NB4 (cell line): ENCODE data around the gene PELI2.

Source experiments
- DNase-seq: peaks from one replicate; pipeline ENCODE4 v3.0.0; 2010; ENCODE audit warnings: low read depth
- H3K4me3 ChIP-seq: one replicate; pipeline ENCODE4 v1.5.1; 2011; ENCODE audit warnings: mild to moderate bottlenecking, low read depth, low read length, moderate library complexity
- MYC ChIP-seq: IDR thresholded peaks from 2 replicates; pipeline ENCODE4 v1.6.1; 2011; ENCODE audit warnings: low read depth, low read length
- POLR2A ChIP-seq: IDR thresholded peaks from 2 replicates; pipeline ENCODE4 v1.6.1; 2011; ENCODE audit warnings: mild to moderate bottlenecking; ENCODE audit not compliant: insufficient read length; ENCODE audit errors: extremely low read depth
- TF ChIP-seq, protein P1 (sequence below): IDR thresholded peaks from one replicate; pipeline ENCODE4 v1.5.1; 2012; ENCODE audit warnings: low read depth, low read length
- TF ChIP-seq, protein P2 (sequence below): IDR thresholded peaks from 2 replicates; pipeline ENCODE4 v1.6.1; 2011; ENCODE audit warnings: low read depth, low read length

Gene PELI2

DNA sequence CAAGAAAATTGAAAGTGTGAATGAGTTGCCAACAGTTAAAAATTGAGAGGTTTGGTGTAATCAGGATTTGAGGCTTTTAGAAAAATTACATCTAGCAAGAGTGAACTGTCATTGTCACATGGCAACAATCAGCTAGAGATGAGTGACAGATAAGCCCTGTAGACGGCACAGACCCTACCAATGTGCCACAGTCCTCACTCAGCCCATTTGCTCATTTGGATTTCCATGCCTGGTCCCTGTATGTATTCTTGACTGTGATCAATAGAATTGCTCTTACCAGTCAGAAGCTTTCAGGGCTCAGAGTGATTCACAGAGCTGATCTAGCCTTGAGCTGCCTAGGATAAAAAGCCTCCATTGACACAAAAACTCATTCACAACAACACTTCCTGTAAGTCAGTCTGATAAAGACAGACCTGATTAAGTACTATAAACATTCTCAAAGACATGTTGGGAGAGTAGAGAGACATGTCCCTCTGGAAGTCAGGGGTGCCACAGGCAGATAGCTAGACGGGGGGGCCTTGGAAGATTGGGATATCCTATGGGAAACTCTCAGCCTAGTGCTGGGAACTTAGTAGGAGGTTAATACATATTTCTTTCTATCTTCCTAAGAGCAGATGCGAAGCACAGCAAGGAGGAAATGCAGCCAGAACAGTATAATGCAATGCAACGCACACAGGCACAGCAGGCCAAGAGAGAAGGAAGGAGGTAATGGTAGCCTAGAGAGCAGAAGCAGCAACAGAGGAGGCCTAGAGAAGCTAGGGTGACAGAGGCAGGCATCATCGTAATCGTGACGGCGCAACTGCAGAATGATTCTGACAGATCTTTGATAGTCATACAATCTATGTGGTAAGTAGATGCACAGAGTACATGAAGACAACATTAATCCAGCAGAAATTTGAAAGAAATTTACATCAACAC, 2.0 kb upstream of the PELI2 start:
- DNase-seq, result no peak
- TF ChIP-seq, protein P1, sequence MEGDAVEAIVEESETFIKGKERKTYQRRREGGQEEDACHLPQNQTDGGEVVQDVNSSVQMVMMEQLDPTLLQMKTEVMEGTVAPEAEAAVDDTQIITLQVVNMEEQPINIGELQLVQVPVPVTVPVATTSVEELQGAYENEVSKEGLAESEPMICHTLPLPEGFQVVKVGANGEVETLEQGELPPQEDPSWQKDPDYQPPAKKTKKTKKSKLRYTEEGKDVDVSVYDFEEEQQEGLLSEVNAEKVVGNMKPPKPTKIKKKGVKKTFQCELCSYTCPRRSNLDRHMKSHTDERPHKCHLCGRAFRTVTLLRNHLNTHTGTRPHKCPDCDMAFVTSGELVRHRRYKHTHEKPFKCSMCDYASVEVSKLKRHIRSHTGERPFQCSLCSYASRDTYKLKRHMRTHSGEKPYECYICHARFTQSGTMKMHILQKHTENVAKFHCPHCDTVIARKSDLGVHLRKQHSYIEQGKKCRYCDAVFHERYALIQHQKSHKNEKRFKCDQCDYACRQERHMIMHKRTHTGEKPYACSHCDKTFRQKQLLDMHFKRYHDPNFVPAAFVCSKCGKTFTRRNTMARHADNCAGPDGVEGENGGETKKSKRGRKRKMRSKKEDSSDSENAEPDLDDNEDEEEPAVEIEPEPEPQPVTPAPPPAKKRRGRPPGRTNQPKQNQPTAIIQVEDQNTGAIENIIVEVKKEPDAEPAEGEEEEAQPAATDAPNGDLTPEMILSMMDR, result no peak
- no peak for TF ChIP-seq MYC
- no peak for TF ChIP-seq POLR2A
- TF ChIP-seq, protein P2, sequence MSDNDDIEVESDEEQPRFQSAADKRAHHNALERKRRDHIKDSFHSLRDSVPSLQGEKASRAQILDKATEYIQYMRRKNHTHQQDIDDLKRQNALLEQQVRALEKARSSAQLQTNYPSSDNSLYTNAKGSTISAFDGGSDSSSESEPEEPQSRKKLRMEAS, result no peak
- H3K4me3 ChIP-seq, result no peak overlapping the region

DNA sequence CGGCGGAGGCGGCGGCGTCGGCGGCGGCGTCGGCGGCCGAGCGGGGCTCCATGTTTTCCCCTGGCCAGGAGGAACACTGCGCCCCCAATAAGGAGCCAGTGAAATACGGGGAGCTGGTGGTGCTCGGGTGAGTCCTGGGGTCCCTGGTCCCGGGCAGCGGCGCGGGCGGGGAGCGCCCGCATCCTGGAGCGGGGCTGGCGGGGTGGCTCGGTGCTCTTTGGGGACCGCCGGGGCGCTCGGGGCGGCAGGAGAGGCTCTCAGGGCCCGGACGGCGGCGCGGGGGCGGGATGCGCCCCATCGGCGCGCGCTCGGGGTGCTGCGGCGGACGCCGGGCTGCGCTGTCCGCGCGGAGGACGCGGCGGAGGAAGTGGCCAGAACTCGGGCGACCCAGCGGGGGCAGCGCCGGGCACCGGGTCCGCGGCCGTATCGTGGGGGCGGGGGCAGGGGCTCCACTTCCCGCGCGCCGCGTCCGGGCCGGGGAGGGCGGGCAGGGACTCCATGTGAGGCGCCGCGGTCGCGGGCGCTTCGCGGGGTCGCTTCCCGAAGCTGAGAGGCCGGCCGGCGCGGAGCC, 485 bp downstream of the PELI2 start:
- no peak overlapping the region for H3K4me3 ChIP-seq
- TF ChIP-seq, protein P2, result no peak
- TF ChIP-seq MYC (no peak), POLR2A (no peak)
- TF ChIP-seq, protein P1, result no peak
- DNase-seq, result no peak

DNA sequence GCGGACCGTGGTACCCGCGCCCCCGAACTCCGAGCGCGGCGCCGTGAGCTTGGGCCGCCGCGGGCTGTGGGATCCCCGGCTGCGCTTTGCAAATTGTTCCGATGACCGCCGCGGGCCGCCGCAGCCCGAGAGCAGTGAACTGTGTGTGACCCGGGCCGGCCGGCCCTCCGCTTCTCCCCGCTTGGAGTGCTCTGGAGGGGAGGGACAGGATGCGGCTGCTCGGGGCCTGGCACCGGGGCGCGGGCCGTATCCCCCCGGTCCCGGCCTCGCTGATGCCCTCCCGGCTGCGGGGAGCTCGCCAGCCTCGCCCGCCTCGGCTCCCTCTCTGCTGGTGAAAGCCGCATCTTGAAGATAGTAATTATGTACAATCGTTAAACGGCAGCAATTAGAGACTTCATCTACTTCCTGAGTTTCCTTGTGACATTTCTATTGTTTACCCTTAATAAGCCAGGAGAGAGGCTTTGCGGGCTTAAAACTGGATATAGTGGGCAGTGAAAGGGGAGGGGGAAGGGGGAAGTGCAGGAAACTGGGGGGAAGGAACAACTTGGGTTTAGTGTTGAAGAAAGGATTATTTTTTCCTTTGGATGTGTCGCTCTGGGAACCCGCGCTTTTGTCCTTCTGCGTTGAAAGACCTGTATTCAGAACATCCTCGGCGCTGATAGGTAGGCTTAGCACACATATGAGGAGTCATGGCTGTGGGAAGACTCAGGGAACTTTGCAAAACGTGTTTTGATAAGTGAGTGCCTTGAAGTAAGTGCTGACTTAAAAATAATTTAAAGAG, 1.2 kb downstream of the PELI2 start:
- DNase-seq, result peak; percentile 30
- H3K4me3 ChIP-seq, result no peak overlapping the region
- TF ChIP-seq, protein P1, result no peak
- TF ChIP-seq MYC (no peak), POLR2A (no peak)
- TF ChIP-seq, protein P2, result no peak

DNA sequence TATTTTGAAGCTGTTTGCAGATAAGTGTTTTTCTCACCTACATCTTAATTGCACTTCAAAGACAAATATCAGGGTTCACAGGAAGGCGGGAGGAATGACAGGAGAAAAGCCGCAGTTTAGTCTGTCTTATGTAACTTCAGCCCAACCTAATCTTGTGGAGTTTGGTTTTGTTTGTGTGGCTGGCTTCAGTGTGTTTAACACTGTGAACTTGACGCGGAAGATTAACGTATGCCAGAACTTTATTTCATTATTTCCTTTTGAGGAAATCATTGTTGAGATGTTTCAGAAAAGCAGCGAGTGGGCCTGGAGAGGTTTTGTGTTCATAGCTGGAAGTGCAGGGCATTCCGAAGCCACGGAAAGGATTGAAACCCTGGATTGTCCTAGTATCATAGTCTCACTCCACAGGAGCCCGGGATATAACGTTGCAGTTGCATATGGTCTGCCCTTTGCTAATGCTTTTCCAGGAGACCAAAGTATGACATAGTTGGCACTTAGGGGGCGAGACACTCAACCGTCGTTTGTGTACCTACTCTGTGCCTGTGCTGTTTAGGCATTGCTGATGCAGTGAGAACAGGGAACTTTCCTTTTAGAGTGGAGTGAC, 2.0 kb downstream of the PELI2 start:
- H3K4me3 ChIP-seq, result no peak overlapping the region
- no peak for TF ChIP-seq MYC
- TF ChIP-seq, protein P1, result no peak
- TF ChIP-seq POLR2A, result no peak
- TF ChIP-seq, protein P2, result no peak
- DNase-seq, result no peak

DNA sequence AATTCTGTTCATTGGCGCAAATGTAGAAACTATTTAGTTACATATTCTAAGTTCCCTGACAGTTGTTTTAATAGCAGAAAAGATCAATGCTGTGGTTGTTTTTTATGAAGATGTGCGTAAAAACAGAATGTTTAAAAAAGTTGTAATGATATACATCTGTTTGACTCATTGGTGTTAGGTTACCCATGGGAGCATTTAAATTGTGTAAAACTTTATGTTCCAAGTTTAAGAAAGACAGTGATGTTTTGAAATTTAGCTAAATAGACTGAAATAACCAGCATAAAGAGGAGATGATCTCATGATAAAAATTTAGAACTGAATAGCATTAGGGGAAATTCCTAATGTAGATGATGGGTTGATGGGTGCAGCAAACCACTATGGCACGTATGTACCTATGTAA, 3.6 kb downstream of the PELI2 start:
- no peak for TF ChIP-seq POLR2A
- TF ChIP-seq, protein P2, result no peak
- TF ChIP-seq, protein P1, result no peak
- no peak for TF ChIP-seq MYC
- no peak overlapping the region for H3K4me3 ChIP-seq
- no peak for DNase-seq
